A673 (cell line): Measurements from ENCODE around the gene NCKIPSD. TPM values are rescaled to one million over a fixed set of nuclear protein-coding genes. Genes with fewer than 3 reads are reported as not detected.

ENCODE experiments used
- BruUV-seq: library from RNA; stranded (reverse); fragments of 400-500 nt; replicated peaks from 2 replicates; lab custom pipeline; 2021; lab: Mats Ljungman, UMichigan
- CTCF ChIA-PET: fragments of 300-600 bp; sonication (Branson Sonifier 250); formaldehyde crosslinking; loops from one replicate; lab custom pipeline; 2022; ENCODE audit warnings: antibody characterized with exemption; lab: Charles Lee
- POLR2A ChIA-PET: fragments of 300-600 bp; sonication (Branson Sonifier 250); formaldehyde crosslinking; loops from one replicate; lab custom pipeline; 2022; ENCODE audit warnings: antibody characterized with exemption; ENCODE audit not compliant: low non-redundant PET; lab: Charles Lee
- DNase-seq: peaks from one replicate; pipeline ENCODE4 v3.0.0-alpha.2; 2015; ENCODE audit warnings: low spot score
- H3K27ac ChIP-seq: fragments of 200-600 bp; sonication (generic); 2 replicates; pipeline ENCODE4 v1.5.1; 2016; ENCODE audit warnings: mixed run types, low read depth, mild to moderate bottlenecking, mixed read lengths, antibody characterized with exemption, low read length; ENCODE audit not compliant: poor library complexity, severe bottlenecking
- H3K27me3 ChIP-seq: fragments of 200-600 bp; sonication (generic); replicated peaks from 2 replicates; pipeline ENCODE4 v1.6.1; 2017; ENCODE audit warnings: mixed run types, low read depth, mild to moderate bottlenecking, mixed read lengths, antibody characterized with exemption, low read length; ENCODE audit not compliant: insufficient read depth, poor library complexity
- H3K36me3 ChIP-seq: fragments of 200-600 bp; sonication (generic); 2 replicates; pipeline ENCODE4 v1.6.1; 2016; ENCODE audit warnings: mixed run types, mild to moderate bottlenecking, mixed read lengths, antibody characterized with exemption, low read length; ENCODE audit not compliant: insufficient read depth, poor library complexity, severe bottlenecking
- H3K4me1 ChIP-seq: fragments of 200-600 bp; sonication (generic); 2 replicates; pipeline ENCODE4 v1.6.1; 2017; ENCODE audit warnings: mixed run types, mild to moderate bottlenecking, mixed read lengths, antibody characterized with exemption, low read length; ENCODE audit not compliant: insufficient read depth, poor library complexity, severe bottlenecking
- H3K4me3 ChIP-seq: fragments of 200-600 bp; sonication (generic); 2 replicates; pipeline ENCODE4 v1.5.1; 2016; ENCODE audit warnings: low read depth, mixed run types, mild to moderate bottlenecking, mixed read lengths, low read length; ENCODE audit not compliant: poor library complexity, severe bottlenecking
- H3K9me3 ChIP-seq: fragments of 200-600 bp; sonication (generic); 2 replicates; pipeline ENCODE4 v1.6.1; 2016; ENCODE audit warnings: mixed run types, low read depth, mild to moderate bottlenecking, mixed read lengths, antibody characterized with exemption, low read length; ENCODE audit not compliant: poor library complexity, severe bottlenecking
- CTCF ChIP-seq: fragments of 300-800, 200-600 bp; sonication (generic); conservative IDR thresholded peaks from 2 replicates; pipeline ENCODE4 v1.5.1; 2017; ENCODE audit warnings: low read depth, mild to moderate bottlenecking, antibody characterized with exemption, low read length, moderate library complexity, mixed read lengths
- EZH2 ChIP-seq: fragments of 200-600 bp; sonication (generic); IDR thresholded peaks from 2 replicates; pipeline ENCODE4 v1.6.1; 2017; ENCODE audit warnings: borderline replicate concordance, low read depth, mild to moderate bottlenecking, mixed read lengths, antibody characterized with exemption, low read length; ENCODE audit not compliant: poor library complexity, severe bottlenecking
- intact Hi-C: fragments of 100-400 bp; cut with micrococcal nuclease; formaldehyde crosslinking; loops from one replicate; pipeline ENCODE4 v1.10.0; 2022; ENCODE audit not compliant: unreplicated experiment
- total RNA-seq: library from RNA; stranded (reverse); gene quantifications from 2 replicates; pipeline ENCODE4 v1.2.3, GENCODE V29; 2021

NCKIPSD gene
- total RNA-seq, 1 experiment from 2014 or later, result 15.0 TPM

- Histone ChIP-seq H3K9me3 (no peaks in the 10 kb centered on the region), H3K36me3 (no peaks in the 10 kb centered on the region), H3K27ac (peak overlapping the region; percentile 80), H3K27me3 (no peaks in the 10 kb centered on the region), H3K4me1 (no peaks in the 10 kb centered on the region), H3K4me3 (peak overlapping the region; percentile 56)
- intact Hi-C loops, result no loop called here
- TF ChIP-seq CTCF, result peak; percentile 70
- TF ChIP-seq EZH2, result no peak
- ChIA-PET CTCF (no interaction called here), POLR2A (no interaction called here)
- peak; percentile 91 for DNase-seq
- BruUV-seq, result TSS peak; percentile 86
These were observed 22.0 kb downstream of the NCKIPSD start for GRCh38 chr3:48663489-48664312.

GRCh38 chr3:48662753-48663488 lies 22.8 kb downstream of the NCKIPSD start, which contains the start of gene CELSR3:
Gene CELSR3, minus strand, starts transcription at chr3:48662886. Its CDS starts 252 bp downstream, at chr3:48662634.
- DNase-seq, result peak; percentile 86
- Histone ChIP-seq H3K4me3 (peak within 1 kb of the TSS; percentile 56), H3K4me1 (no peaks in the 10 kb centered on the region), H3K36me3 (no peaks in the 10 kb centered on the region), H3K27me3 (no peaks in the 10 kb centered on the region), H3K27ac (peak within 1 kb of the TSS; percentile 80), H3K9me3 (no peaks in the 10 kb centered on the region)
- BruUV-seq, result TSS peak; percentile 73
- TF ChIP-seq CTCF (no peak), EZH2 (no peak)
- CTCF ChIA-PET, result interaction anchor here (0.6 kb wide), 1 partner anchor 715 kb away, joined by 14 read pairs; no protein-coding TSS in a partner anchor
- intact Hi-C loops, result no loop called here
- POLR2A ChIA-PET, result no interaction called here

DNA sequence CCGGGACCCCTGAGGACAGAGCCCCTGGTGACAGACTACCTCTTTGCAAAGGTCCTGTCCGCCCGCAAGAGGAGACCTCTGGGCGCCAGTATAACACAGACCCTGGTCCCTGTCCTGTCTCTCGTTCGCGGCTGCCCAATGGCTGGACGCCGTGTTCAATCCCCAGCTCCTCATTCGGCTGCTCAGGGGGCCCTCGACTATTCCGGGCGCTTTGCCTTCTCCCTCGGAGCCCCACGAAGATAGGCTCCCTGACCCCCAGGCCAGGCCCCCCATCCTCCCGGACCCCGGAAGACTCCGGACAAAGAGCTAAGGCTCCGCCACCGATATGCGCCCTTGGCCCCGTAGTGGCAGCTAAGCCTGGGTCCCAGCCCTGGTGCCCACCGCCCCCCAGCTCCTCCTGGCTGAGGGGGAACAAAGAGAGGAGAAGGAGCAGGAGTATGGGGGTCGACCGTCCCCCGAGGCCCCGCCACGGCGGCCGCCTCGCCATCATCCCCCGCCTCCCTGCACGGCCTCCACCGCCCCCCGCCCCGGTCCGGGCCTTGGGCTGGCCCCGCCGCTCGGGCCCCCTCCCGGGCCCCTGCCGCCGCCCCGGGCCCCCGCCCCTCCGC lies 23.5 kb downstream of the NCKIPSD start:
- no peaks in the 10 kb centered on the region for H3K9me3 ChIP-seq
- TF ChIP-seq CTCF, result no peak
- TF ChIP-seq EZH2, result no peak
- H3K4me3 ChIP-seq, result peak overlapping the region; percentile 56
- no peaks in the 10 kb centered on the region for H3K4me1 ChIP-seq
- no peaks in the 10 kb centered on the region for H3K27me3 ChIP-seq
- DNase-seq, result no peak
- BruUV-seq, result no TSS peak
- CTCF ChIA-PET, result interaction anchor here (0.6 to 1.0 kb wide), 2 partner anchors 24 to 716 kb away, joined by 3 to 14 read pairs; no protein-coding TSS in a partner anchor
- POLR2A ChIA-PET, result interaction anchor here (0.6 kb wide), 1 partner anchor 1666 kb away, joined by 3 read pairs; no protein-coding TSS in a partner anchor
- intact Hi-C loops, result no loop called here
- H3K36me3 ChIP-seq, result no peaks in the 10 kb centered on the region
- H3K27ac ChIP-seq, result no peak overlapping the region
